H9 (cell line): Measurements from ENCODE around the gene ACOT13. TPM values are rescaled to one million over a fixed set of nuclear protein-coding genes. Genes with fewer than 3 reads are reported as not detected.

Experiments used
- DNase-seq: peaks from one replicate; pipeline ENCODE4 v3.0.0-alpha.2; 2017
- H2AFZ ChIP-seq: one replicate; pipeline ENCODE4 v1.6.1; 2013; ENCODE audit warnings: mild to moderate bottlenecking, low read length, control low read depth, moderate library complexity
- H2AK5ac ChIP-seq: 2 replicates; pipeline ENCODE4 v1.6.1; 2013; ENCODE audit warnings: low read length, control low read depth, mixed read lengths; ENCODE audit not compliant: insufficient read length
- H2BK120ac ChIP-seq: one replicate; pipeline ENCODE4 v1.6.1; 2013; ENCODE audit warnings: low read depth, mild to moderate bottlenecking, low read length, control low read depth, inconsistent platforms; ENCODE audit not compliant: poor library complexity, severe bottlenecking
- H2BK12ac ChIP-seq: 2 replicates; pipeline ENCODE4 v1.6.1; 2013; ENCODE audit warnings: low read length, control low read depth, mixed read lengths, low read depth; ENCODE audit not compliant: insufficient read length
- H2BK15ac ChIP-seq: 2 replicates; pipeline ENCODE4 v1.6.1; 2013; ENCODE audit warnings: low read depth, low read length, control low read depth
- H2BK20ac ChIP-seq: one replicate; pipeline ENCODE4 v1.6.1; 2013; ENCODE audit warnings: low read depth, mild to moderate bottlenecking, low read length, control low read depth, inconsistent platforms; ENCODE audit not compliant: poor library complexity, severe bottlenecking
- H2BK5ac ChIP-seq: 2 replicates; pipeline ENCODE4 v1.6.1; 2013; ENCODE audit warnings: low read length, control low read depth, mixed read lengths; ENCODE audit not compliant: insufficient read length
- H3K14ac ChIP-seq: 2 replicates; pipeline ENCODE4 v1.6.1; 2013; ENCODE audit warnings: low read length, control low read depth; ENCODE audit not compliant: insufficient read depth
- H3K18ac ChIP-seq: 2 replicates; pipeline ENCODE4 v1.6.1; 2013; ENCODE audit warnings: low read depth, mild to moderate bottlenecking, mixed read lengths, low read length, control low read depth; ENCODE audit not compliant: insufficient read length
- H3K23ac ChIP-seq: 2 replicates; pipeline ENCODE4 v1.6.1; 2013; ENCODE audit warnings: low read length, control low read depth, mixed read lengths, low read depth; ENCODE audit not compliant: insufficient read length
- H3K23me2 ChIP-seq: 2 replicates; pipeline ENCODE4 v1.6.1; 2013; ENCODE audit warnings: low read depth, mild to moderate bottlenecking, mixed read lengths, low read length, control low read depth; ENCODE audit not compliant: insufficient read length, poor library complexity, severe bottlenecking
- H3K27ac ChIP-seq: 2 replicates; pipeline ENCODE4 v1.5.1; 2013; ENCODE audit warnings: low read length, control low read depth, mixed read lengths, low read depth; ENCODE audit not compliant: insufficient read length
- H3K27me3 ChIP-seq: 2 replicates; pipeline ENCODE4 v1.6.1; 2013; ENCODE audit warnings: low read length, control low read depth, inconsistent platforms; ENCODE audit not compliant: insufficient read depth
- H3K4ac ChIP-seq: 2 replicates; pipeline ENCODE4 v1.6.1; 2013; ENCODE audit warnings: low read depth, mild to moderate bottlenecking, control low read depth, inconsistent platforms, low read length, moderate library complexity
- H3K4me1 ChIP-seq: 2 replicates; pipeline ENCODE4 v1.6.1; 2013; ENCODE audit warnings: low read length, control low read depth, inconsistent platforms; ENCODE audit not compliant: insufficient read depth
- H3K4me2 ChIP-seq: 2 replicates; pipeline ENCODE4 v1.6.1; 2013; ENCODE audit warnings: low read length, control low read depth, mixed read lengths; ENCODE audit not compliant: insufficient read length, insufficient read depth
- H3K56ac ChIP-seq: 2 replicates; pipeline ENCODE4 v1.6.1; 2013; ENCODE audit warnings: low read depth, mild to moderate bottlenecking, mixed read lengths, low read length, control low read depth; ENCODE audit not compliant: insufficient read length
- H3K79me1 ChIP-seq: 2 replicates; pipeline ENCODE4 v1.6.1; 2013; ENCODE audit warnings: low read depth, mild to moderate bottlenecking, moderate library complexity, low read length, control low read depth, inconsistent platforms; ENCODE audit not compliant: insufficient read depth, poor library complexity, severe bottlenecking
- H3K79me2 ChIP-seq: 2 replicates; pipeline ENCODE4 v1.6.1; 2013; ENCODE audit warnings: low read length, control low read depth, inconsistent platforms; ENCODE audit not compliant: insufficient read depth
- H3K9ac ChIP-seq: 2 replicates; pipeline ENCODE4 v1.6.1; 2013; ENCODE audit warnings: low read length, control low read depth, mixed read lengths; ENCODE audit not compliant: insufficient read length; ENCODE audit errors: extremely low read depth
- H3K9me3 ChIP-seq: one replicate; pipeline ENCODE4 v1.6.1; 2013; ENCODE audit warnings: low read depth, low read length, inconsistent platforms; ENCODE audit not compliant: control insufficient read depth
- H3T11ph ChIP-seq: one replicate; pipeline ENCODE4 v1.6.1; 2013; ENCODE audit warnings: mild to moderate bottlenecking, low read length, control low read depth, inconsistent platforms
- H4K20me1 ChIP-seq: one replicate; pipeline ENCODE4 v1.6.1; 2013; ENCODE audit not compliant: control insufficient read depth, insufficient read length, insufficient read depth
- H4K5ac ChIP-seq: 2 replicates; pipeline ENCODE4 v1.6.1; 2013; ENCODE audit warnings: low read depth, mild to moderate bottlenecking, mixed read lengths, low read length, control low read depth; ENCODE audit not compliant: insufficient read length
- H4K8ac ChIP-seq: replicated peaks from 2 replicates; pipeline ENCODE4 v1.6.1; 2013; ENCODE audit warnings: low read length, control low read depth, mixed read lengths, low read depth; ENCODE audit not compliant: insufficient read length
- H4K91ac ChIP-seq: 2 replicates; pipeline ENCODE4 v1.6.1; 2013; ENCODE audit warnings: low read depth, mild to moderate bottlenecking, moderate library complexity, mixed read lengths, low read length, control low read depth; ENCODE audit not compliant: insufficient read length
- H3K27ac Mint-ChIP-seq, 3 experiments: 2 replicates in 2 of 3; 3 replicates in 1 of 3; pipeline ENCODE4 v1.8.0; 2020 to 2021; ENCODE audit warnings: mixed read lengths in 3 of 3, mild to moderate bottlenecking in 1 of 3, moderate library complexity in 1 of 3
- H3K27me3 Mint-ChIP-seq: 2 replicates; pipeline ENCODE4 v1.8.0; 2021; ENCODE audit warnings: low read depth, mild to moderate bottlenecking, moderate library complexity, mixed read lengths
- H3K36me3 Mint-ChIP-seq, 3 experiments: 2 replicates in 2 of 3; 3 replicates in 1 of 3; pipeline ENCODE4 v1.8.0; 2020 to 2021; ENCODE audit warnings: low read depth in 3 of 3, mixed read lengths in 3 of 3; ENCODE audit not compliant: insufficient read depth in 1 of 3
- H3K4me1 Mint-ChIP-seq, 2 experiments: 2 replicates each; pipeline ENCODE4 v1.8.0; 2020; ENCODE audit warnings: mixed read lengths in 2 of 2
- H3K4me3 Mint-ChIP-seq, 2 experiments: 2 replicates in 1 of 2; 3 replicates in 1 of 2; pipeline ENCODE4 v1.8.0; 2020 to 2021; ENCODE audit warnings: mild to moderate bottlenecking in 2 of 2, mixed read lengths in 2 of 2, moderate library complexity in 1 of 2
- H3K9me3 Mint-ChIP-seq, 2 experiments: 2 replicates in 1 of 2; 3 replicates in 1 of 2; pipeline ENCODE4 v1.8.0; 2020; ENCODE audit warnings: mild to moderate bottlenecking in 2 of 2, mixed read lengths in 2 of 2, moderate library complexity in 1 of 2
- CTCF ChIP-seq: fragments of 200-600 bp; sonication (generic); conservative IDR thresholded peaks from 3 replicates; pipeline ENCODE4 v1.8.0; 2021; ENCODE audit warnings: antibody characterized with exemption, mild to moderate bottlenecking
- WGBS: extraction: QIAGEN DNeasy Blood & Tissue Kit; methylation state at CpG from one replicate; pipeline ENCODE4 v1.1.7; 2013; ENCODE audit warnings: missing lambda C conversion rate, low lambda C conversion rate, mixed read lengths; ENCODE audit not compliant: insufficient read length; ENCODE audit errors: extremely low coverage; 5-methylcytosine and 5-hydroxymethylcytosine counted together
- total RNA-seq: library from RNA; stranded (reverse); gene quantifications from 2 replicates; pipeline ENCODE4 v1.2.1, GENCODE V29; 2021

Gene ACOT13
- total RNA-seq, 1 experiment from 2014 or later: 38.0 TPM

GRCh38 chr6:24644377-24644776 lies 22.5 kb upstream of the ACOT13 start:
- no peak overlapping the region for H2BK12ac ChIP-seq
- TF ChIP-seq CTCF: no peak
- no peaks in the 10 kb centered on the region for H3K79me1 ChIP-seq
- no peak for DNase-seq
- H2BK5ac ChIP-seq: no peak overlapping the region
- no peak overlapping the region for H3K18ac ChIP-seq
- H4K91ac ChIP-seq: no peak overlapping the region
- H2AK5ac ChIP-seq: no peak overlapping the region
- H3K56ac ChIP-seq: no peak overlapping the region
- no peak overlapping the region for H3K9ac ChIP-seq
- H3T11ph ChIP-seq: no peak overlapping the region
- H3K23me2 ChIP-seq: peaks cover 8% of the 10 kb centered on the region
- Mint-ChIP-seq H3K4me3 (no peak overlapping the region), H3K27me3 (peaks cover 12% of the 10 kb centered on the region), H3K4me1 (peaks cover 11% of the 10 kb centered on the region in 2 experiments), H3K9me3 (no peaks in the 10 kb centered on the region; a peak in 1 of 5 replicates), H3K27ac (no peak overlapping the region), H3K36me3 (no peaks in the 10 kb centered on the region; a peak in 1 of 7 replicates)
- H2AFZ ChIP-seq: no peak overlapping the region
- H4K5ac ChIP-seq: no peak overlapping the region
- H3K4ac ChIP-seq: no peak overlapping the region
- H3K27ac ChIP-seq: no peak overlapping the region
- H3K79me2 ChIP-seq: no peaks in the 10 kb centered on the region
- no peak overlapping the region for H2BK120ac ChIP-seq
- H3K14ac ChIP-seq: no peak overlapping the region
- no peak overlapping the region for H4K8ac ChIP-seq
- H3K23ac ChIP-seq: no peak overlapping the region
- no peaks in the 10 kb centered on the region for H3K9me3 ChIP-seq
- no peak overlapping the region for H2BK15ac ChIP-seq
- H3K27me3 ChIP-seq: no peaks in the 10 kb centered on the region
- no CpG with 5 or more reads among the region's 4 CpGs for WGBS
- no peaks in the 10 kb centered on the region; the same call in 1 of the 2 replicates for H3K4me1 ChIP-seq
- no peak overlapping the region for H3K4me2 ChIP-seq
- H2BK20ac ChIP-seq: no peak overlapping the region
- no peaks in the 10 kb centered on the region for H4K20me1 ChIP-seq
